ENCODE measurements around the gene ZNF436. TPM values are rescaled to one million over a fixed set of nuclear protein-coding genes. Genes with fewer than 3 reads are reported as not detected.

Gene ZNF436
- total RNA-seq, 4 donors from 2014 or later, result 11.2 to 13.3 (median 12.0) TPM

- DNase-seq, result peak; percentile 91 to 96 (median 93)
- H3K4me1 ChIP-seq, result peaks cover 3 to 36% (median 5%) of the 10 kb centered on the region in 4 donors
- TF ChIP-seq POLR2A (IDR thresholded peaks at IDR 0.05) (peak; percentile 88 to 92), CTCF (IDR thresholded peaks at IDR 0.05) (peak in 3 of 6 experiments; percentile 4 to 14 (median 8))
- H3K36me3 ChIP-seq, result peaks cover 0 to 27% (median 0%) of the 10 kb centered on the region in 3 donors
- H3K27me3 ChIP-seq, result no peaks in the 10 kb centered on the region
- peak overlapping the region; percentile 94 to 100 (median 96) for H3K27ac ChIP-seq
- peaks cover 0 to 18% (median 0%) of the 10 kb centered on the region in 4 donors for H3K9me3 ChIP-seq
- peak overlapping the region; percentile 70 to 88 (median 86) for H3K4me3 ChIP-seq
Measured at GRCh38 chr1:23368562-23369334, 888 bp downstream of the ZNF436 start.

GRCh38 chr1:23367791-23368561, 1.7 kb downstream of the ZNF436 start:
- Histone ChIP-seq H3K9me3 (peaks cover 0 to 26% (median 1%) of the 10 kb centered on the region in 4 donors), H3K36me3 (peaks cover 0 to 35% (median 0%) of the 10 kb centered on the region in 3 donors), H3K4me1 (peaks cover 3 to 36% (median 5%) of the 10 kb centered on the region in 4 donors), H3K27me3 (no peaks in the 10 kb centered on the region), H3K27ac (peak overlapping the region; percentile 94 to 100 (median 96)), H3K4me3 (peak overlapping the region; percentile 70 to 88 (median 86))
- TF ChIP-seq POLR2A (IDR thresholded peaks at IDR 0.05) (peak; percentile 79 to 86), CTCF (IDR thresholded peaks at IDR 0.05) (no peak)
- DNase-seq, result peak; percentile 97 to 99 (median 99)

- Histone ChIP-seq H3K27me3 (no peaks in the 10 kb centered on the region), H3K9me3 (peaks cover 0 to 31% (median 7%) of the 10 kb centered on the region in 4 donors), H3K36me3 (peaks cover 0 to 40% (median 0%) of the 10 kb centered on the region in 3 donors), H3K4me1 (peaks cover 3 to 36% (median 5%) of the 10 kb centered on the region in 4 donors), H3K4me3 (peak overlapping the region; percentile 70 to 88 (median 86)), H3K27ac (peak overlapping the region; percentile 94 to 100 (median 96))
- no peak for TF ChIP-seq CTCF (IDR thresholded peaks at IDR 0.05)
- no peak for TF ChIP-seq POLR2A (IDR thresholded peaks at IDR 0.05)
- DNase-seq, result no peak
Measured at GRCh38 chr1:23367451-23367790, 2.2 kb downstream of the ZNF436 start.

GRCh38 chr1:23366598-23366997, 3.0 kb downstream of the ZNF436 start:
- Histone ChIP-seq H3K4me3 (peak overlapping the region in 1 of 4 donors; percentile 85), H3K27ac (no peak overlapping the region)
- DNase-seq, result no peak

More at GRCh38 chr1:23366598-23366997, 3.0 kb downstream of the ZNF436 start:
- Histone ChIP-seq H3K4me1 (peaks cover 3 to 36% (median 5%) of the 10 kb centered on the region in 4 donors), H3K9me3 (peaks cover 0 to 39% (median 12%) of the 10 kb centered on the region in 4 donors), H3K36me3 (peaks cover 0 to 48% (median 0%) of the 10 kb centered on the region in 3 donors), H3K27me3 (no peaks in the 10 kb centered on the region)
- no peak for TF ChIP-seq CTCF (IDR thresholded peaks at IDR 0.05)
- no peak for TF ChIP-seq POLR2A (IDR thresholded peaks at IDR 0.05)

Measured in Peyer's patch (tissue), 4 donors.